HepG2 (cell line): ENCODE data around the gene TMEM145. TPM values are rescaled to one million over a fixed set of nuclear protein-coding genes. Genes with fewer than 3 reads are reported as not detected.

ENCODE experiments used
- AGO1 ChIP-seq: fragments of 200-400 bp; formaldehyde crosslinking; IDR thresholded peaks from 2 replicates; pipeline ENCODE4 v1.6.1; 2017; ENCODE audit warnings: mild to moderate bottlenecking, low read depth, low read length, moderate library complexity; ENCODE audit not compliant: poor library complexity, severe bottlenecking
- ATRX ChIP-seq: sonication (generic); formaldehyde crosslinking; IDR thresholded peaks from 2 replicates; pipeline ENCODE4 v1.4.0; 2020; ENCODE audit warnings: missing genetic modification reagents, borderline replicate concordance
- CBX5 ChIP-seq: sonication (generic); formaldehyde crosslinking; IDR thresholded peaks from 2 replicates; pipeline ENCODE4 v1.4.0; 2020; ENCODE audit warnings: missing genetic modification reagents, borderline replicate concordance
- CHD4 ChIP-seq: fragments of 200-600 bp; sonication (generic); IDR thresholded peaks from 2 replicates; pipeline ENCODE4 v1.7.0; 2017; ENCODE audit warnings: mild to moderate bottlenecking, low read length, borderline replicate concordance
- ETS1 ChIP-seq: sonication (generic); formaldehyde crosslinking; IDR thresholded peaks from 2 replicates; pipeline ENCODE4 v1.4.0; 2020; ENCODE audit warnings: missing genetic modification reagents
- HDAC1 ChIP-seq: sonication (generic); formaldehyde crosslinking; IDR thresholded peaks from 2 replicates; pipeline ENCODE4 v1.5.1; 2020; ENCODE audit warnings: mild to moderate bottlenecking, missing genetic modification reagents
- KDM1A ChIP-seq: IDR thresholded peaks from 2 replicates; pipeline ENCODE4 v1.6.1; 2016; ENCODE audit warnings: missing compliant biosample characterization
- KDM3A ChIP-seq: IDR thresholded peaks from 2 replicates; pipeline ENCODE4 v1.6.1; 2018; ENCODE audit warnings: low read depth, missing compliant biosample characterization
- MYNN ChIP-seq: sonication (generic); formaldehyde crosslinking; IDR thresholded peaks from 2 replicates; pipeline ENCODE4 v1.4.0; 2020; ENCODE audit warnings: mild to moderate bottlenecking, low read depth, missing genetic modification reagents
- NR2F6 ChIP-seq, 2 experiments: IDR thresholded peaks; 2 replicates each; pipeline ENCODE4 v1.6.1; 2016; ENCODE audit warnings: antibody characterized with exemption in 1 of 2, mild to moderate bottlenecking in 1 of 2
- STAG1 ChIP-seq: sonication (generic); formaldehyde crosslinking; IDR thresholded peaks from 2 replicates; pipeline ENCODE4 v1.4.0; 2020; ENCODE audit warnings: missing genetic modification reagents
- TRIM24 ChIP-seq: sonication (generic); formaldehyde crosslinking; IDR thresholded peaks from 2 replicates; pipeline ENCODE4 v1.8.0; 2022; ENCODE audit warnings: mild to moderate bottlenecking, missing genetic modification reagents
- ZFP82 ChIP-seq: sonication (generic); formaldehyde crosslinking; IDR thresholded peaks from 2 replicates; pipeline ENCODE4 v1.5.1; 2020; ENCODE audit warnings: mild to moderate bottlenecking, missing genetic modification reagents, borderline replicate concordance
- ZMYM2 ChIP-seq: sonication (generic); formaldehyde crosslinking; IDR thresholded peaks from 2 replicates; pipeline ENCODE4 v1.8.0; 2022; ENCODE audit warnings: mild to moderate bottlenecking, missing genetic modification reagents
- ZNF20 ChIP-seq: sonication (generic); formaldehyde crosslinking; IDR thresholded peaks from 2 replicates; pipeline ENCODE4 v1.4.0; 2020; ENCODE audit warnings: mild to moderate bottlenecking, moderate library complexity, missing genetic modification reagents
- ZNF484 ChIP-seq: sonication (generic); formaldehyde crosslinking; IDR thresholded peaks from 2 replicates; pipeline ENCODE4 v1.5.1; 2020; ENCODE audit warnings: mild to moderate bottlenecking, low read depth, missing genetic modification reagents, borderline replicate concordance
- ZNF616 ChIP-seq: sonication (generic); formaldehyde crosslinking; IDR thresholded peaks from 2 replicates; pipeline ENCODE4 v1.5.0; 2020; ENCODE audit warnings: low read depth, mild to moderate bottlenecking, missing genetic modification reagents
- ZNF768 ChIP-seq: sonication (generic); formaldehyde crosslinking; IDR thresholded peaks from 2 replicates; pipeline ENCODE4 v1.4.0; 2020; ENCODE audit warnings: missing genetic modification reagents
- ZSCAN29 ChIP-seq: sonication (generic); formaldehyde crosslinking; conservative IDR thresholded peaks from 2 replicates; pipeline ENCODE4 v1.4.0; 2020; ENCODE audit warnings: mild to moderate bottlenecking, missing genetic modification reagents
- ZSCAN31 ChIP-seq: sonication (generic); formaldehyde crosslinking; IDR thresholded peaks from 2 replicates; pipeline ENCODE4 v1.5.0; 2020; ENCODE audit warnings: low read depth, mild to moderate bottlenecking, missing genetic modification reagents
- polyA plus RNA-seq, 8 experiments: library from polyadenylated mRNA; depleted of rRNA in 3 of 8; stranded (reverse) in 7 of 8; unstranded in 1 of 8; fragments of >200 nt; fragmentation: Illumina TruSeq in 4 of 8; extraction: Trizol in 4 of 8; gene quantifications; 2 replicates each; pipeline versions ENCODE4 v1.2.1 to v1.2.3, GENCODE V29; 2011 to 2016; ENCODE audit warnings: low read depth in 4 of 8, missing spikeins in 1 of 8, mixed read lengths in 1 of 8; ENCODE audit not compliant: insufficient read depth in 1 of 8
- total RNA-seq, 5 experiments: library from RNA; depleted of rRNA; stranded (reverse); fragments of >200 nt; fragmentation: Illumina TruSeq; extraction: Trizol; gene quantifications; 2 replicates each; pipeline ENCODE4 v1.2.3, GENCODE V29; 2016; ENCODE audit warnings: low read depth in 1 of 5
- TF ChIP-seq, protein P1 (sequence below): sonication (generic); formaldehyde crosslinking; IDR thresholded peaks from 2 replicates; pipeline ENCODE4 v1.5.0; 2020; ENCODE audit warnings: missing genetic modification reagents

The TMEM145 gene
- total and polyA plus RNA-seq, 2 of the 13 experiments (the other 11 are each of a cell fraction or from before 2014, with no cell fraction given) = 0.07 to 5.1 TPM

DNA sequence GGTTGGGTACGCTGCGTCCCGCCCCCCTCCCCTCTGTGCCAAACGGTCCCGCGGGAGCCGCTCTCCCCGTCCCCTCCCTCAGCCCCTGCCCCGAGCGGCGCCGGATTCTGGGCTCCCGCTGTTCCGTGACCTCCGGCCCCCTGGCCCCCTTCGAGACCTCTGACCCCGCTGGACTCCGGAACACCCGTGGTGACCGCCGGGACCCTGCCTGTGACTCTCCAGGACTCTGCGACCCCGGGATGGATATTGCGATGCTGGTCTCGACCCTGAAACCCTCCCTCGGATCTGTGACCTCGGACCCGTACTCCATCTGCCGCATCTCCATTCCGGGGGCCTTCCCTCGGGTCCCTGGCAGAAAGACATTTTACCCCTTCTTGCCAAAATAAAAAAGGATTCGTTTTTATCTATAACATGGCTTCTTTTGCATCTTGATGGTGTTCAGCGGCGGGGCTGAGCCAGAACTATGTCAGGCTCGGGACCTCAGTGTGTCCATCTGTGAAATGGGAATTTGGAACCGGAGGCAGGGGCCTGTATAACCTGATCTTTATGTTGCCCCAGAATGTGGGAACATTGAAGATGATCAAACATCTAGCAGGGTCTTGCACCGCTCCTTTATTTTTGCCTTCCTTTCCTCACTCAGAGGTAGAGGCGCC lies 11.7 kb downstream of the TMEM145 start (continued):
- TF ChIP-seq ZNF484 (CRISPR knock-in tag) = no peak
- TF ChIP-seq STAG1 (CRISPR knock-in tag) = peak; percentile 77; the same call in 1 of the 2 replicates
- peak; percentile 97; the same call in 1 of the 2 replicates for TF ChIP-seq CHD4
- TF ChIP-seq ZSCAN31 = 0 out of 2 replicates have a peak, but pooled peaks have one; percentile 1
- TF ChIP-seq ZNF768 (CRISPR knock-in tag) = no peak
- TF ChIP-seq NR2F6 (IDR thresholded peaks at IDR 0.05) = peak; percentile 12; the same call in 1 of the 2 replicates
- no peak for TF ChIP-seq NR2F6 (CRISPR knock-in tag; IDR thresholded peaks at IDR 0.05)
- TF ChIP-seq ATRX (CRISPR knock-in tag) = no peak
- no peak for TF ChIP-seq ZSCAN29 (CRISPR knock-in tag)
- peak; percentile 14; the same call in 1 of the 2 replicates for TF ChIP-seq HDAC1 (CRISPR knock-in tag)
- no peak for TF ChIP-seq ZNF616 (CRISPR knock-in tag)
- TF ChIP-seq ZNF20 (CRISPR knock-in tag) = no peak
- TF ChIP-seq CBX5 (CRISPR knock-in tag) = no peak
- TF ChIP-seq TRIM24 (CRISPR knock-in tag) = no peak
- TF ChIP-seq, protein P1, sequence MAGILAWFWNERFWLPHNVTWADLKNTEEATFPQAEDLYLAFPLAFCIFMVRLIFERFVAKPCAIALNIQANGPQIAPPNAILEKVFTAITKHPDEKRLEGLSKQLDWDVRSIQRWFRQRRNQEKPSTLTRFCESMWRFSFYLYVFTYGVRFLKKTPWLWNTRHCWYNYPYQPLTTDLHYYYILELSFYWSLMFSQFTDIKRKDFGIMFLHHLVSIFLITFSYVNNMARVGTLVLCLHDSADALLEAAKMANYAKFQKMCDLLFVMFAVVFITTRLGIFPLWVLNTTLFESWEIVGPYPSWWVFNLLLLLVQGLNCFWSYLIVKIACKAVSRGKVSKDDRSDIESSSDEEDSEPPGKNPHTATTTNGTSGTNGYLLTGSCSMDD = no peak
- TF ChIP-seq ETS1 = no peak
- TF ChIP-seq ZMYM2 (CRISPR knock-in tag) = peak; percentile 80
- TF ChIP-seq ZFP82 = peak; percentile 57; the same call in 1 of the 2 replicates
- 0 out of 2 replicates have a peak, but pooled peaks have one; percentile 10 for TF ChIP-seq MYNN (CRISPR knock-in tag)
- peak; percentile 33 for TF ChIP-seq AGO1
- TF ChIP-seq KDM1A (CRISPR knock-in tag) = peak; percentile 90
- peak; percentile 22; the same call in 1 of the 2 replicates for TF ChIP-seq KDM3A (CRISPR knock-in tag)
